Esophagus muscularis mucosa (tissue), 4 donors: ENCODE results near the gene GREB1. TPM values are rescaled to one million over a fixed set of nuclear protein-coding genes. Genes with fewer than 3 reads are reported as not detected.

Experiments
- DNase-seq: peaks from one replicate; pipeline ENCODE4 v3.0.0-alpha.2; 2017; ENCODE audit errors: extremely low spot score
- H3K27ac ChIP-seq, 4 donors: fragments of 200-600 bp; sonication (generic); replicated peaks in 1 of 4; 1 replicate in 3 of 4; 2 replicates in 1 of 4; pipeline ENCODE4 v1.5.1; 2016 to 2019; ENCODE audit warnings: mild to moderate bottlenecking in 1 of 4
- H3K27me3 ChIP-seq, 4 donors: fragments of 200-600 bp; sonication (generic); one replicate each; pipeline versions ENCODE4 v1.5.1 to v1.6.0; 2016 to 2019
- H3K36me3 ChIP-seq, 4 donors: fragments of 200-600 bp; sonication (generic); one replicate each; pipeline ENCODE4 v1.5.1; 2016 to 2019
- H3K4me1 ChIP-seq, 4 donors: fragments of 200-600 bp; sonication (generic); one replicate each; pipeline ENCODE4 v1.5.1; 2016 to 2019
- H3K4me3 ChIP-seq, 4 donors: fragments of 200-600 bp; sonication (generic); 1 replicate in 2 of 4; 2 replicates in 2 of 4; pipeline ENCODE4 v1.5.1; 2016 to 2019; ENCODE audit warnings: mild to moderate bottlenecking in 4 of 4, moderate library complexity in 1 of 4
- H3K9me3 ChIP-seq, 4 donors: fragments of 200-600 bp; sonication (generic); 1 replicate in 3 of 4; 2 replicates in 1 of 4; pipeline ENCODE4 v1.5.1; 2016 to 2019
- CTCF ChIP-seq, 3 experiments: fragments of 200-600 bp in 2 of 3; fragments of 450-650 bp in 1 of 3; sonication (generic) in 2 of 3; IDR thresholded peaks; one replicate each; pipeline ENCODE4 v1.5.1; 2017 to 2019; ENCODE audit warnings: antibody characterized with exemption in 3 of 3, mild to moderate bottlenecking in 2 of 3, moderate library complexity in 1 of 3
- EP300 ChIP-seq: sonication (generic); formaldehyde crosslinking; IDR thresholded peaks from one replicate; pipeline ENCODE4 v1.6.1; 2017; ENCODE audit warnings: antibody characterized with exemption
- POLR2A ChIP-seq: fragments of 450-650 bp; IDR thresholded peaks from one replicate; pipeline ENCODE4 v1.6.1; 2017; ENCODE audit warnings: antibody characterized with exemption, moderate library complexity, mild to moderate bottlenecking, low read depth
- POLR2AphosphoS5 ChIP-seq, 2 donors: sonication (generic); formaldehyde crosslinking; IDR thresholded peaks; one replicate each; pipeline ENCODE4 v1.6.1; 2017; ENCODE audit warnings: antibody characterized with exemption in 2 of 2
- WGBS: methylation state at CpG from one replicate; pipeline ENCODE4 v1.1.5; 2018; 5-methylcytosine and 5-hydroxymethylcytosine counted together
- intact Hi-C: fragments of 100-400 bp; cut with DNase I; formaldehyde crosslinking; loops from one replicate; pipeline ENCODE4 v1.15.1; 2023
- total RNA-seq, 4 donors: library from RNA; depleted of rRNA; stranded (reverse); fragments of >200 nt; gene quantifications; one replicate each; pipeline versions ENCODE4 v1.1.0 to v1.2.1, GENCODE V29; 2016

The GREB1 gene
- total RNA-seq, 4 donors from 2014 or later = 3.7 to 11.0 (median 7.7) TPM

GRCh38 chr2:11582612-11582861 is 48.7 kb downstream of the GREB1 start:
- no peaks in the 10 kb centered on the region for H3K9me3 ChIP-seq
- WGBS = 76% methylated on average over 8 of the region's 11 CpGs
- peaks cover 0 to 4% (median 0%) of the 10 kb centered on the region in 4 donors for H3K27me3 ChIP-seq
- H3K27ac ChIP-seq = peak overlapping the region; percentile 10 to 62 (median 28)
- intact Hi-C loops = loop anchor here (10.0 kb wide), 1 partner anchor 448 kb away; a partner anchor contains a TSS
- no peak for DNase-seq
- peaks cover 13 to 36% (median 28%) of the 10 kb centered on the region in 4 donors for H3K4me1 ChIP-seq
- H3K4me3 ChIP-seq = no peak overlapping the region
- H3K36me3 ChIP-seq = no peaks in the 10 kb centered on the region
- TF ChIP-seq EP300 (no peak), POLR2AphosphoS5 (IDR thresholded peaks at IDR 0.05) (no peak), CTCF (IDR thresholded peaks at IDR 0.05) (no peak), POLR2A (no peak)

- intact Hi-C loops = loop anchor here (10.0 kb wide), 1 partner anchor 448 kb away; a partner anchor contains a TSS
- peak; percentile 95 for DNase-seq
- Histone ChIP-seq H3K27me3 (peaks cover 0 to 4% (median 0%) of the 10 kb centered on the region in 4 donors), H3K4me3 (no peak overlapping the region), H3K27ac (peak overlapping the region; percentile 30 to 62 (median 54)), H3K9me3 (no peaks in the 10 kb centered on the region), H3K4me1 (peaks cover 13 to 36% (median 28%) of the 10 kb centered on the region in 4 donors), H3K36me3 (no peaks in the 10 kb centered on the region)
- WGBS = 59% methylated on average over 19 of the region's 19 CpGs
- TF ChIP-seq POLR2AphosphoS5 (IDR thresholded peaks at IDR 0.05) = peak in 1 of 2 donors; percentile 38
- peak; percentile 72 to 83 (median 82) for TF ChIP-seq CTCF (IDR thresholded peaks at IDR 0.05)
- no peak for TF ChIP-seq POLR2A
- peak; percentile 7 for TF ChIP-seq EP300
Observed at GRCh38 chr2:11582862-11583752, 49.3 kb downstream of the GREB1 start.

- intact Hi-C loops = loop anchor here (1.0 to 10.0 kb wide), 2 partner anchors 106 to 449 kb away; a partner anchor contains a TSS
- Histone ChIP-seq H3K9me3 (no peaks in the 10 kb centered on the region), H3K4me1 (peaks cover 13 to 36% (median 28%) of the 10 kb centered on the region in 4 donors), H3K27me3 (peaks cover 0 to 4% (median 0%) of the 10 kb centered on the region in 4 donors), H3K36me3 (no peaks in the 10 kb centered on the region), H3K27ac (peak overlapping the region; percentile 30 to 62 (median 54)), H3K4me3 (no peak overlapping the region)
- DNase-seq = peak; percentile 94
- TF ChIP-seq EP300 (no peak), POLR2AphosphoS5 (IDR thresholded peaks at IDR 0.05) (peak in 1 of 2 donors; percentile 41), CTCF (IDR thresholded peaks at IDR 0.05) (peak; percentile 77 to 88 (median 88)), POLR2A (no peak)
- WGBS = 53% methylated on average over 14 of the region's 14 CpGs
Observed at GRCh38 chr2:11583840-11584524, 50.1 kb downstream of the GREB1 start.

- H3K4me1 ChIP-seq = peaks cover 13 to 36% (median 28%) of the 10 kb centered on the region in 4 donors
- peaks cover 0 to 4% (median 0%) of the 10 kb centered on the region in 4 donors for H3K27me3 ChIP-seq
- H3K9me3 ChIP-seq = no peaks in the 10 kb centered on the region
- no peaks in the 10 kb centered on the region for H3K36me3 ChIP-seq
- no peak overlapping the region for H3K4me3 ChIP-seq
- 76% methylated on average over 13 of the region's 18 CpGs for WGBS
- TF ChIP-seq EP300 = no peak
- no peak for TF ChIP-seq CTCF (IDR thresholded peaks at IDR 0.05)
- no peak for TF ChIP-seq POLR2A
- no peak for TF ChIP-seq POLR2AphosphoS5 (IDR thresholded peaks at IDR 0.05)
- no peak for DNase-seq
- intact Hi-C loops = loop anchor here (1.0 to 10.0 kb wide), 2 partner anchors 106 to 450 kb away; a partner anchor contains a TSS
- no peak overlapping the region for H3K27ac ChIP-seq
Observed at GRCh38 chr2:11584525-11585056, 50.7 kb downstream of the GREB1 start.
